ENCODE data around the gene DTD1.

Gene DTD1

GRCh38 chr20:18587665-18588573, at the start of gene DTD1:
TSS of gene DTD1 (plus strand) at chr20:18588054. CDS start at chr20:18588073, 19 bp downstream.
- DNase-seq = peak; percentile 83

DNA sequence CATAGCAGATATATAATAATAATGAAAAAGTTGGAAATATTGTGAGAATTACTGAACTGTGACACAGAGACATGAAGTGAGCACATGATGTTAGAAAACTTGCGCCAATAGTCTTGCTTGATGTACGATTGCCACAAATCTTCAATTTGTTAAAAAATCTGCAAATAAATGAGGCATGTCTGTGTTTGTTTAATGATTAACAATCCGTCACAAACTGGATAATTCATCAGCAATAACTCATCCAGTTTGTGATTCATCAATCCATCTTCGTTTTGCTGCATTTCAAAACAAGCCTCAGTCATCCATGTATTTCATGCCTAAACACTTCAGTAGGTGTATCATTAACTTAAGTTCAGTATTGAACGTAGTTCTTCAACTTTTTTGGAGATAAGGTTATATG, 46.1 kb upstream of the DTD1 start:
- no peak for DNase-seq

- DNase-seq = no peak
These were observed 44.6 kb upstream of the DTD1 start for GRCh38 chr20:18543216-18543615.

- no peak for DNase-seq
These were observed 43.9 kb upstream of the DTD1 start for GRCh38 chr20:18543932-18544331.

GRCh38 chr20:18545566-18545965, 42.3 kb upstream of the DTD1 start:
- no peak for DNase-seq

- DNase-seq = no peak
These were observed 39.4 kb upstream of the DTD1 start for GRCh38 chr20:18548465-18548864.

GRCh38 chr20:18553746-18554145, 34.1 kb upstream of the DTD1 start:
- no peak for DNase-seq

DNA sequence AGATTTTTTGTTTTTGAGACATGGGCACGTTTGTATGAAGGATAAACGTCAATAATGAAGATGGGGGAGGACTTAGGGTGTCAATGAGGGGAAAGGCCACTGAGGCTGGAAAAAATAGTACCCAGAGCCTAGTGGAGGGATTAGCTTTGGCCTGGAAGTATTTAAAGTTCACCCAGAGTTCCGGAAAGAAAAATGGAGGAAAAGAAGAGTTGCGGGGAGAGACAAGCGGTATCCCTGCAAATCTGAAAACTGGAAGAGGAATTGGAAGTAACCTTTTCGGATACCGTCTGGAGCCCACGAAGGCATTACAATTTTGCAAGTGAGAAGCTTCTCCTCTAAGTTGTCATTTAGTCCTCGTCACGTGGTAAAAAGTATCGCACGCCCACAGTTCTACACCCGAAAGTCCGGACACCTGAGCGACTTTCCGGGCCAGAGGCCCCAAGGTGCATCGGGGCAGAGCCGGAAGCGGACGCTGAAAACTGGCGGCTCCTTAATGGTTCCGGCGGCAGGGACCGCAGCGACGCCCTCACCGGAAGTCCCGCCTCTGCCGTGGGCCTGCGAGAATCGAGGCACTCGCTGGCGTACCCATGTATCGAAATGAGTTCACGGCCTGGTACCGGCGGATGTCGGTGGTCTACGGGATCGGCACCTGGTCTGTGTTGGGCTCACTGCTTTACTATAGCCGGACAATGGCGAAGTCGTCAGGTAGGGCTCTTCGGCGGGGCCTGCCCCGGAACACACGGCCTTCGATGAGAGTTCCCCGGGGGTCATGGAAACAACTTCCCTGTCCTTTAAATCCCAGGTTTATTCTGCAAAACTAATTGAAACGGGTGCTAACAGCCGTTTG, 20.7 kb upstream of the DTD1 start, which contains the start of gene SMIM26:
TSS of gene SMIM26 (plus strand) at position 541 of the 847 bp plus-strand sequence. CDS start at position 588, 47 bp downstream.
- peak; percentile 86 for DNase-seq

DNA sequence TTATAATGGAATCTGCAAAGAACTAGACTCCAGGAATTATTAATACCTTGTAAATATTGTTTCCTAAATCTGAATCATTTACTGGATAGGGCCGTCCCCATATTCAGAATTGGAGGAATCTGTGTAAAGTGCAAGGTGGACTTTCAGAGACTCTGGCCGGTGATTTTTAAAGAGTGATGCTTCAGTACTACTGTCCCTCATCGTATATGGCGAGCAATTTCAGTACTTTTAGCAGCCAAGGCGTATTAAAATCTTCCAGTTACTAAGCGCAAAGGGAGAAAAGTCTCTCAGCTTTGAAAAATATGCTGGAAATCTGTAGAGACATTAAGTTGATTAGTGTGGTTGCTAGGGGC, 20.1 kb upstream of the DTD1 start:
- no peak for DNase-seq

GRCh38 chr20:18571009-18571408, 16.8 kb upstream of the DTD1 start:
- no peak for DNase-seq

GRCh38 chr20:18571578-18571977, 16.3 kb upstream of the DTD1 start:
- DNase-seq = no peak

DNA sequence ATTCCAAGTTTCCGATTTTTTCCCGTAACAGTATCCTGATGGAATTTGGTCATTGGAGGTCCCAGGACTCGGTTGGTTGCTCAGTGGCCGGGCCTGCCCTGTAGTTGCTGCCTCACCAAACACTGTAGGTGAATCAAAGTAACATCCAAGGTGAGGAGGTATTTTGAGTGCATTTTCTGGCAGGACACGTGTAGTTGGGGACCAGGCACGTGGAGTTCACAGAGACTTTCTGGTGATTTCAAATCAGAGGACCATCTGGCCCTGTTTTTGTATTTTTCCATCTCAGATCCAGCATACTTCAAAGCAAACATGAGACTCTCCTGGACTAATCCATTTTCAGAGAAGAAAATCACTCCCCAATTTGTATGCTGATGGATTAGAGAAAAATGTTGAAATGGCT, 9.9 kb upstream of the DTD1 start:
- no peak for DNase-seq

- DNase-seq = no peak
These were observed 9.3 kb upstream of the DTD1 start for GRCh38 chr20:18578581-18578980.

GRCh38 chr20:18580012-18580411, 7.8 kb upstream of the DTD1 start:
- no peak for DNase-seq

DNA sequence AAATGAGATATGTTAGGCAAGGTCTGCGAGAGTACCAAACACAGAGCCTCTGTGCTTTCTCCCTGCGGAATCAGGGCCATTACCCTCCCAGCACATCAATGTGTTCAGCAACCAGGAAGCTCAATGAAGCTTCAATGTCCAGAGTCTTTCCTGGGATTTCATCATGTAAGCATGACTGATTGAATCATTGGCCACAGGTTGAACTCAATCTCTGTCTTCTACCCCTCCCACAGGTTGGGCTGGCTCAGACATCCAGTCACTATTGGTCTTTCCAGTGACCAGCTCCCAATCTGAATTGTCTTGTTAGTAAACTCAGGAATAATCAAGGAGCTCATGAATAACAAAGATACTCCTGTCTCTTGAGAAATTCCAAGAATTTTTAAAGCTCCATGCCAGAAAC, 2.7 kb upstream of the DTD1 start:
- no peak for DNase-seq

- DNase-seq = no peak
These were observed 700 bp downstream of the DTD1 start for GRCh38 chr20:18588574-18588933.

- DNase-seq = no peak
These were observed 2.3 kb downstream of the DTD1 start for GRCh38 chr20:18589941-18590674.

DNA sequence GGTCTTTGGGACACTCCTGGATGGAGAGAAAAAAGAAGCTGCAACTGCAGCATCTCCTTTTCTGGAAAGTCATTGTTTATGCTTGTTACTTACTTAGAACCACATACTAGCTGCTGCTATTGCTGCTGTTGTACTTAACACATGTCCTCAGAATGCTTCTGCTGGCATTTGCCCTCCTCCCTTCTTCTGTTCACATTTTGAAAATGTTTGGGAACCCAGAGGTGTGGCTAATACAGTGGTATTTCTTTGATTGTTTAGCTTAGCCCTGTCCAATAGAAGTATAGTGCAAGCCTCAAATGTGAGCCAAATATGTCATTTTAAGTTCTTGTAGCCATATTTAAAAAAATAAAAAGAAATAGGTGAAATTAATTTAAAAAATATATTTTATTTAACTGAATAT, 8.4 kb downstream of the DTD1 start:
- no peak for DNase-seq

DNA sequence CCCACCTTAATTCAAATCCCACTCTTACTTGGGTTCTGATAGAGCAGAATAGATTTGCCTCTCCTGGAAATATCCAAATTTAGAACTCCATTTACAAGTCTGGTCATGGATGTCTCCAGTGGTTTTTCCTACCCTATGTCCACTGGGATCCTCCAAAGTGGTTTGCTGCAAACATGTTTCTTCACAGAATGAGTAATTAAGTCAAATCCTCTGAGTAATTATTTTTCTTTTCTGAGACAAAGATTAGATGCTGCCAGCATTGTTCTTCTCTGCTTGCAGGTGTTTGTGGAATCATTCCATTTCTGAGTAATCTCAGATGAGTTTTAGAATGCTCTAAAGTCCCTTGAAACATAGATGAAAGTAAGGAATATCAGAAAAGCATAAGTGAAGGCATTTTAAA, 21.9 kb downstream of the DTD1 start:
- DNase-seq = no peak

DNA sequence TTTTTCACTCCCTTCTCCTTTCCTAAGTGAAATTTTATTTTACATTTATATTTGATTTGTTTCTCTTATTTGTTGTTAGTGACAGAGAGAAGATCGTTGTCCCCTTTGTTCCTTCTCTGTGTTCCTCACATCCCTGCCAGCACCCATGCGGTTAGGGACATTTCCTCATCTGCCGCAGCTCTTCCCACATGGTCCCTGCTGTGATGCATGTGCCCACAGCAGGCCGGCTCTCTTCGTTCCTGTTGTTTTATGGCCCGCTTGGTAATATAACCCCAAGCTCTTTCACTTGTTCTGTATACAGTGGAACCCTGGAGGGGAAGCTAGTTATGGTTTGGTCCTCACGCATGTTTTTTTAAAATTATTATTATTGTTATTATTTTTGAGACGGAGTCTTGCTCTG, 23.6 kb downstream of the DTD1 start:
- no peak for DNase-seq

- no peak for DNase-seq
These were observed 25.7 kb downstream of the DTD1 start for GRCh38 chr20:18613553-18613952.

DNA sequence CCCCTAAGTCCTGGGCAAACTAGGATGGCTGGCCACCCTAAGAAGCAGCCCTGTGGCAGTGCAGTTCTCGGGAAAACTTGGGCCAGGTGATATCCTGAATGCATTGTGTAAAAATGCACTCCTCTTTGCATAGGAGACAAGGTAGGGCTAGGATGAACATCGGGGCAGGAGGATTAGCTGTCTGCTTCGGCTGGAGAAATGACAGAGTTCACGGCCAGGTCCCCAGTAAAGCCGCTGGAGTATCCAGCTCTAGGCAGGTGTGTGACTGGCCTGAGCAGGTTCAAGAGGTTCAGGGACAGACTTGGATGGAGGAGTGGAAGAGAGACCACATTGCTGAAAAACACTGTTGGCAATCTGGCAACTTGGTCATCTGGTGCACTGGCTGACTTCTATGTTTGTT, 26.4 kb downstream of the DTD1 start:
- DNase-seq = no peak

DNA sequence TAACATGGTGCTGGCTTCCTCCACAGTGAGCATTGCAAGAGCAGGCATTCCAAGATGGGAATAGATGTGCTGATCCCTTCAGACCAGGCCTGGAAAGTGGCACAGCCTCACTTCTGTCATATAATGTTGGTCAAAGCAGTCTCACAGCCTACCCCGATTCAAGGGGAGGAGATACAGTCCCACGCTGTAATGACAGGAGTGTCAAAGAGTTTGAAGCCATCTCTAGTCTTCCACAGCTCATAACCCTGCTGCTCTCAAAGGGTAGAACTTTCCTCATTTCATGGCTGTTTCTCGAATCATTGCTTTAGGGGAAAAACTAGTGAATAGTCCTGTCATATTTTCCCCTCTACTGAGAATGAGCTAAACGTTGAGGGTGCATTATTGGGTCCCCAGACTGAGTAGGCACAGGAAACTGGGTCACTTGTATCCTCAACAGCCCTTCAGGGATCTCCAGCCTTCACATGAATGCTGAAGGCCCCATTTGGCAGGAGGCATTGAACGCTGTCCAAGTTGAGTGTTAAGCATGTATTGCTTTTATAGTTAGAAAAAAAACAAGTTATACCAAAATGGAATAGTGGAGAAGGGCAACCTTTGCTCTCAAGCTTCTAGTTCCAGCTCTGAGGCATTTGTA, 27.3 kb downstream of the DTD1 start:
- no peak for DNase-seq

Measured in amniotic stem cell (primary cell).